ENCODE measurements around the gene MALAT1. TPM values are rescaled to one million over a fixed set of nuclear protein-coding genes. Genes with fewer than 3 reads are reported as not detected.

Gene MALAT1
- total and polyA plus RNA-seq, 9 donors: 396 to 13,132 (median 8,248) TPM

GRCh38 chr11:65535102-65535501, 36.3 kb downstream of the MALAT1 start:
- no peak overlapping the region for H3K4me3 ChIP-seq
- intact Hi-C loops (cut with DNase I): no loop called here
- no peaks in the 10 kb centered on the region for H3K36me3 ChIP-seq
- peaks cover 3% of the 10 kb centered on the region for H3K4me1 ChIP-seq (ENCODE audit: insufficient read depth)
- no peaks in the 10 kb centered on the region for H3K27me3 ChIP-seq
- H3K27ac ChIP-seq: no peak overlapping the region
- 78 to 82% (median 81%) methylated on average over 9 of the region's 9 CpGs for WGBS, 3 donors
- no peak for DNase-seq
- no peak for TF ChIP-seq EP300 (IDR thresholded peaks at IDR 0.05)
- no peaks in the 10 kb centered on the region for H3K9me3 ChIP-seq

DNA sequence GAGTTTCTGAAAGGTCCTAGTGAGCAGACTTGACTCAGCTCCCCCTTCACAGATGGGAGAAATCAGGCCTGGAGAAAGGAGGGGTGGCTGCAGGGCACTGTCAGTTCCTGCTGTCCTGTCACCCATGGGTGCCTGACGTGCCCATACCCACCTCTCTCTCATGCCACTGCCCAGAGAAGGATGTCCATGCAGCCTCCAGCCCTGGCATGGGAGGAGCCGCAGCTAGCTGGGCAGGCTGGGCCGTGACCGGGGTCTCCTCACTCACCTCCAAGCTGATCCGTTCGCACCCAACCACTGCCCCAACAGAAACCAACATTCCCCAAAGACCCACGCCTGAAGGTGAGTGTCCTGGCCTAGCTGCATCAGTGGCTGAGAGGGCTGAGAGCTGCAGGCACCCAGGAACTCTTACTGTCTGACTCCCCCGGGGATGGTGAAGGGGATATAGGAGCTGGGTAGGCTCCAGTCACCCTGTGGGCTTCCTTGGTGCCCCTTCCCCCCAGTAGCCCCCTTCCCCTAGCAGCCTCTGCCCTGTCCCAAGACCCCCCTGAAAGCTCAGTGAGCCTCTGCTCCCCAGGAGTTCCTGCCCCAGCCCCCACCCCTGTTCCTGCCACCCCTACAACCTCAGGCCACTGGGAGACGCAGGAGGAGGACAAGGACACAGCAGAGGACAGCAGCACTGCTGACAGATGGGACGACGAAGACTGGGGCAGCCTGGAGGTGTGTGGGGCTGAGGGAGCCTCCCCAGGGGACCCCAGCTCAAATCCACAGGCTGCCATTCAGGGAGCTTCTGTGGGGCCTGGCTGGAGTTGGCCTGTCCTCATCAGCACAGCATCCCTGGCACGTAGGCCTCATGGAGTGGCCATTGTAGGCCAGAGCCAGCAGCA, 37.8 kb downstream of the MALAT1 start:
- no peak for TF ChIP-seq EP300 (IDR thresholded peaks at IDR 0.05)
- TF ChIP-seq POLR2A (IDR thresholded peaks at IDR 0.05): no peak
- TF ChIP-seq, protein P1, sequence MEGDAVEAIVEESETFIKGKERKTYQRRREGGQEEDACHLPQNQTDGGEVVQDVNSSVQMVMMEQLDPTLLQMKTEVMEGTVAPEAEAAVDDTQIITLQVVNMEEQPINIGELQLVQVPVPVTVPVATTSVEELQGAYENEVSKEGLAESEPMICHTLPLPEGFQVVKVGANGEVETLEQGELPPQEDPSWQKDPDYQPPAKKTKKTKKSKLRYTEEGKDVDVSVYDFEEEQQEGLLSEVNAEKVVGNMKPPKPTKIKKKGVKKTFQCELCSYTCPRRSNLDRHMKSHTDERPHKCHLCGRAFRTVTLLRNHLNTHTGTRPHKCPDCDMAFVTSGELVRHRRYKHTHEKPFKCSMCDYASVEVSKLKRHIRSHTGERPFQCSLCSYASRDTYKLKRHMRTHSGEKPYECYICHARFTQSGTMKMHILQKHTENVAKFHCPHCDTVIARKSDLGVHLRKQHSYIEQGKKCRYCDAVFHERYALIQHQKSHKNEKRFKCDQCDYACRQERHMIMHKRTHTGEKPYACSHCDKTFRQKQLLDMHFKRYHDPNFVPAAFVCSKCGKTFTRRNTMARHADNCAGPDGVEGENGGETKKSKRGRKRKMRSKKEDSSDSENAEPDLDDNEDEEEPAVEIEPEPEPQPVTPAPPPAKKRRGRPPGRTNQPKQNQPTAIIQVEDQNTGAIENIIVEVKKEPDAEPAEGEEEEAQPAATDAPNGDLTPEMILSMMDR (IDR thresholded peaks at IDR 0.05): no peak
- no peak for DNase-seq
- intact Hi-C loops (cut with DNase I): no loop called here
- peaks cover 8% of the 10 kb centered on the region for H3K4me1 ChIP-seq (ENCODE audit: insufficient read depth)
- no peak overlapping the region for H3K27ac ChIP-seq
- H3K36me3 ChIP-seq: no peaks in the 10 kb centered on the region
- no peaks in the 10 kb centered on the region for H3K27me3 ChIP-seq
- H3K4me3 ChIP-seq: no peak overlapping the region
- 74 to 80% (median 78%) methylated on average over 12 of the region's 12 CpGs for WGBS, 3 donors
- no peaks in the 10 kb centered on the region for H3K9me3 ChIP-seq

GRCh38 chr11:65537296-65537597, 38.4 kb downstream of the MALAT1 start:
- Histone ChIP-seq H3K36me3 (no peaks in the 10 kb centered on the region), H3K9me3 (no peaks in the 10 kb centered on the region), H3K4me3 (no peak overlapping the region), H3K27me3 (no peaks in the 10 kb centered on the region), H3K4me1 (ENCODE audit: insufficient read depth) (peaks cover 8% of the 10 kb centered on the region), H3K27ac (peak overlapping the region; percentile 12 to 20)
- DNase-seq: no peak
- WGBS, 3 donors: 79 to 91% (median 82%) methylated on average over 2 of the region's 2 CpGs
- TF ChIP-seq EP300 (IDR thresholded peaks at IDR 0.05): no peak
- no peak for TF ChIP-seq POLR2A (IDR thresholded peaks at IDR 0.05)
- TF ChIP-seq, protein P1 (IDR thresholded peaks at IDR 0.05): no peak
- intact Hi-C loops (cut with DNase I): no loop called here

- TF ChIP-seq, protein P1 (IDR thresholded peaks at IDR 0.05): no peak
- TF ChIP-seq POLR2A (IDR thresholded peaks at IDR 0.05): no peak
- no peak for TF ChIP-seq EP300 (IDR thresholded peaks at IDR 0.05)
- peak in 1 of 5 donors; percentile 41 for DNase-seq
- Histone ChIP-seq H3K4me3 (no peak overlapping the region), H3K27ac (peak overlapping the region; percentile 20 to 84), H3K36me3 (no peaks in the 10 kb centered on the region), H3K27me3 (no peaks in the 10 kb centered on the region), H3K9me3 (no peaks in the 10 kb centered on the region), H3K4me1 (ENCODE audit: insufficient read depth) (peaks cover 8% of the 10 kb centered on the region)
- intact Hi-C loops (cut with DNase I): no loop called here
- WGBS, 3 donors: 64 to 73% (median 66%) methylated on average over 17 to 18 of the region's 18 CpGs
These were observed 38.9 kb downstream of the MALAT1 start for GRCh38 chr11:65537620-65538231.
